Parathyroid adenoma (tissue), 2 donors: ENCODE results near the gene HSP90B1.

Experiments
- H2AFZ ChIP-seq: fragments of 300-600 bp; sonication (generic); one replicate; pipeline ENCODE4 v1.7.0; 2017; ENCODE audit warnings: antibody characterized with exemption, mild to moderate bottlenecking
- H3K27ac ChIP-seq: fragments of 300-600 bp; sonication (generic); one replicate; pipeline ENCODE4 v1.7.0; 2017
- H3K27me3 ChIP-seq: fragments of 300-600 bp; sonication (generic); one replicate; pipeline ENCODE4 v1.7.0; 2017; ENCODE audit warnings: low read length; ENCODE audit not compliant: control insufficient read depth, insufficient read depth
- H3K36me3 ChIP-seq: fragments of 300-600 bp; sonication (generic); one replicate; pipeline ENCODE4 v1.7.0; 2017; ENCODE audit warnings: low read length; ENCODE audit not compliant: control insufficient read depth, insufficient read depth
- H3K4me1 ChIP-seq: fragments of 300-600 bp; sonication (generic); one replicate; pipeline ENCODE4 v1.7.0; 2017; ENCODE audit warnings: control low read depth
- H3K4me2 ChIP-seq: fragments of 300-600 bp; sonication (generic); one replicate; pipeline ENCODE4 v1.7.0; 2017; ENCODE audit warnings: low read length
- H3K4me3 ChIP-seq: fragments of 300-600 bp; sonication (generic); one replicate; pipeline ENCODE4 v1.7.0; 2017; ENCODE audit warnings: low read depth, low read length
- H3K79me2 ChIP-seq: fragments of 300-600 bp; sonication (generic); one replicate; pipeline ENCODE4 v1.7.0; 2017; ENCODE audit warnings: control low read depth
- H3K9ac ChIP-seq: fragments of 300-600 bp; sonication (generic); one replicate; pipeline ENCODE4 v1.7.0; 2017; ENCODE audit warnings: mild to moderate bottlenecking
- H3K9me3 ChIP-seq: fragments of 300-600 bp; sonication (generic); one replicate; pipeline ENCODE4 v1.7.0; 2017; ENCODE audit warnings: low read length; ENCODE audit not compliant: control insufficient read depth
- TF ChIP-seq, protein P1 (sequence below): fragments of 300-600 bp; sonication (generic); IDR thresholded peaks from one replicate; pipeline ENCODE4 v1.7.0; 2017; ENCODE audit warnings: antibody characterized with exemption, mild to moderate bottlenecking
- donor health status: primary hyperparathyroidism.

The HSP90B1 gene

DNA sequence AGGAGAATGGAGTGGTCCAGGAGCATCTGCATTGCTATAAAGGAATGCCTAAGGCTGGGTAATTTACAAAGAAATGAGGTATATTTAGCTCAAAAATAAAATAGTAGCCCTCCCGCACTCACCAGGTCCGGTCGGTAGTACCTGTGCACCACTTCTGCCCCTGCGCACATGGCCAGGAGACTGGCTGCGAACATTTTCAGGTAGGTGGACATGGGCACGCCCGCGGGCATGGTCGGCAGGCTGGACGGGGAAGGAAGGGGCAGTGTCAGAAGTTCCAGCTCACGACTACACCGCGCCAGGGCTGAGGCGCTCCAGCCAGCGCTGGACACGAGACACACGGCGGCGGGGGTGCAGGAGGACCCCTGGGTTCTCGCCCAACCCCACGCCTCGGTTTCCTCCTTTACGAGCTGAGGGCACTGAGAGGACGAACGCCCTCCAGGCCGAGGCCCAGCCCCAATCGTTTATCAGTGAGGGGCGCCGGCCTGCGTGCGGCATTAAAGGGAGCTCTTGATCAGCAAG, 26.4 kb downstream of the HSP90B1 start:
- Histone ChIP-seq H3K4me2 (peak overlapping the region; percentile 99), H3K79me2 (peaks cover 11% of the 10 kb centered on the region), H3K9ac (peak overlapping the region; percentile 8), H3K36me3 (no peaks in the 10 kb centered on the region), H3K4me1 (peaks cover 10% of the 10 kb centered on the region), H2AFZ (peak overlapping the region; percentile 97), H3K27ac (peak overlapping the region; percentile 97), H3K9me3 (no peaks in the 10 kb centered on the region), H3K27me3 (no peaks in the 10 kb centered on the region), H3K4me3 (peak overlapping the region; percentile 78)
- TF ChIP-seq, protein P1, sequence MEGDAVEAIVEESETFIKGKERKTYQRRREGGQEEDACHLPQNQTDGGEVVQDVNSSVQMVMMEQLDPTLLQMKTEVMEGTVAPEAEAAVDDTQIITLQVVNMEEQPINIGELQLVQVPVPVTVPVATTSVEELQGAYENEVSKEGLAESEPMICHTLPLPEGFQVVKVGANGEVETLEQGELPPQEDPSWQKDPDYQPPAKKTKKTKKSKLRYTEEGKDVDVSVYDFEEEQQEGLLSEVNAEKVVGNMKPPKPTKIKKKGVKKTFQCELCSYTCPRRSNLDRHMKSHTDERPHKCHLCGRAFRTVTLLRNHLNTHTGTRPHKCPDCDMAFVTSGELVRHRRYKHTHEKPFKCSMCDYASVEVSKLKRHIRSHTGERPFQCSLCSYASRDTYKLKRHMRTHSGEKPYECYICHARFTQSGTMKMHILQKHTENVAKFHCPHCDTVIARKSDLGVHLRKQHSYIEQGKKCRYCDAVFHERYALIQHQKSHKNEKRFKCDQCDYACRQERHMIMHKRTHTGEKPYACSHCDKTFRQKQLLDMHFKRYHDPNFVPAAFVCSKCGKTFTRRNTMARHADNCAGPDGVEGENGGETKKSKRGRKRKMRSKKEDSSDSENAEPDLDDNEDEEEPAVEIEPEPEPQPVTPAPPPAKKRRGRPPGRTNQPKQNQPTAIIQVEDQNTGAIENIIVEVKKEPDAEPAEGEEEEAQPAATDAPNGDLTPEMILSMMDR, result no peak

DNA sequence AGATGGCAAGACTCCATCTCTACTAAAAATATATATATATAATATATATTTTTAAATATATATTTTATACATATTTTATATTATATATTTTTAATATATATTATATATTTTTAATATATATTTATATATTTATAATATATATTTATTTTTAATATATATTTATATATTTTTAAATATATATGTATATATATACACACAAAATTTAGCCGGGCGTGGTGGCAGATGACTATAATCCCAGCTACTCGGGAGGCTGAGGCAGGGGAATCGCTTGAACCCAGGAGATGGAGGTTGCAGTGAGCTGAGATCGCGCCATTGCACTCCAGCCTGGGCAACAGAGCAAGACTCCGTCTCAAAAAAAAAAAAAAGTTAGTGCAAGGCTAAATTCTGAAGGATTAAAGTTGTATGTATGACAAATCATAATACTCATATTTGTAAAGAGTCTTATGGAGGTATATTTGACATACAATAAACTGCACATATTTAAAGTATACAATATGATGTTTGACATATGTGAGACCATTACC, 27.7 kb downstream of the HSP90B1 start:
- H2AFZ ChIP-seq, result peak overlapping the region; percentile 97
- H3K9ac ChIP-seq, result no peak overlapping the region
- H3K79me2 ChIP-seq, result peaks cover 11% of the 10 kb centered on the region
- peak overlapping the region; percentile 99 for H3K4me2 ChIP-seq
- TF ChIP-seq, protein P1, result no peak
- no peaks in the 10 kb centered on the region for H3K9me3 ChIP-seq
- peak overlapping the region; percentile 97 for H3K27ac ChIP-seq
- H3K36me3 ChIP-seq, result no peaks in the 10 kb centered on the region
- H3K4me3 ChIP-seq, result peak overlapping the region; percentile 78
- H3K4me1 ChIP-seq, result peaks cover 10% of the 10 kb centered on the region
- H3K27me3 ChIP-seq, result no peaks in the 10 kb centered on the region

DNA sequence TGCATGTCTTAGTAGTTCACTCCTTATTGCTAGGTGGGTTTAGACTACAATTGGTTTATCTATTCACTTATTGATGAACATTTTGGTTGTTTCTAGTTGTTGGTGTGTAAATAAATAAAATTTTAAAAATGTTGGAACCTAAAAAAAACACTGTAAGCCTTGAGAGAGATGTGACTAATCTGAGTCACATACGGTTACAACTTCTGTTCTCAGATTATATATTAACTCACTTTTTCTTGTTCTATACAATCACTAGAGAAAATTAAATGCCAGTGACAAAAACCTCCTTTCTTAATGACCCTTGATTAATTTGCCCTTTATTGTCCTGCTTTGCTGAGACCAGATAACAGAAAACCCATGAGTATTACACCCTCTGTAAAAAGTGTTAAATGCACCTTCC, 28.4 kb downstream of the HSP90B1 start:
- Histone ChIP-seq H3K4me1 (peaks cover 10% of the 10 kb centered on the region), H3K4me3 (no peak overlapping the region), H3K36me3 (no peaks in the 10 kb centered on the region), H3K27me3 (no peaks in the 10 kb centered on the region), H3K9ac (no peak overlapping the region), H3K79me2 (peaks cover 11% of the 10 kb centered on the region), H3K9me3 (no peaks in the 10 kb centered on the region), H3K27ac (no peak overlapping the region), H2AFZ (no peak overlapping the region), H3K4me2 (no peak overlapping the region)
- TF ChIP-seq, protein P1, result no peak

DNA sequence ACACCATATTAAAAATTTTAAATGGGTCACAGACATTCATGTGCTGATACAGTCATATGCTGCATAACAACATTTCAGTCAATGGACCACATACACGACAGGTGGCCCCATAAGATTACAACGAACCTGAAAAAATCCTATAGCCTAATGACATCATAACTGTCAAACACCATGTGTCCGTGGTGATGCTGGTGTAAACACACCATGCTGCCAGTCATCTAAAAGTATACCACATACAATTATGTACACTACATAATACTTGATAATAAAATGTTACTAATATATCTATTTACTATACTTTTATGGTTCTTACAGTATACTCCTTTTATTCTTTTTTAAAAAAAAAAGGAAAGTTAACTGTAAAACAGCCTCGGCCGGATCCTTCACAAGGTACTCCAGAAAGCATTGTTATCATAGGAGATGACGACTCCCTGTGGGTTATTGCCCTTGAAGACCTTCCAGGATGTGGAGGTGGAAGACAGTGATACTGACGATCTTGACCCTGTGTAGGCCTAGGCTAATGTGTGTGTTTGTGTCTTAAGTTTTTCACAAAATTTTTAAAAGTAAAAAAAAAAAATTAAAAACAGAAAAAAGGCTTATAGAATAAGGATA, 30.5 kb downstream of the HSP90B1 start:
- Histone ChIP-seq H3K36me3 (no peaks in the 10 kb centered on the region), H3K9me3 (no peaks in the 10 kb centered on the region), H3K4me3 (no peak overlapping the region), H3K27me3 (no peaks in the 10 kb centered on the region), H3K4me2 (no peak overlapping the region), H3K27ac (no peak overlapping the region), H3K9ac (no peak overlapping the region), H3K79me2 (peaks cover 13% of the 10 kb centered on the region), H2AFZ (no peak overlapping the region), H3K4me1 (peaks cover 13% of the 10 kb centered on the region)
- TF ChIP-seq, protein P1, result no peak

DNA sequence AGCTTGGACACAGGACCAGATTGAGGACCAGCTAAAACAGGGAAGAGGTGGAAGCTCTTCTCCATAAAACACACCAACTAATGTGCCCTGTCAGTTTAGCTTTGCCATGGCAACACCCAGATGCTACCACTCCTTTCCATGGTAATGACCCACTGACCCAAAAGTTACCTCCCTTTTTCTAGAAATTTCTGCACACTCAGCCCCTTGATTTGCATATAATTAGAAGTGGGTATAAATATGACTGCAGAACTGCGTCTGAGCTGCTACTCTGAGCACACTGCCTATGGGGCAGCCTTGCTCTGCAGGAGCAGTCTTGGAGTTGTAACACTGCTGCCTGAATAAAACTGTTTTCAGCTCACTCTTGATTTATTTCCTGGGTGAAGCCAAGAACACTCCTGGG, 32.3 kb downstream of the HSP90B1 start:
- H3K36me3 ChIP-seq, result no peaks in the 10 kb centered on the region
- no peak overlapping the region for H3K4me2 ChIP-seq
- no peaks in the 10 kb centered on the region for H3K9me3 ChIP-seq
- peaks cover 9% of the 10 kb centered on the region for H3K79me2 ChIP-seq
- TF ChIP-seq, protein P1, result no peak
- H3K4me3 ChIP-seq, result no peak overlapping the region
- no peak overlapping the region for H3K9ac ChIP-seq
- no peak overlapping the region for H3K27ac ChIP-seq
- no peaks in the 10 kb centered on the region for H3K27me3 ChIP-seq
- H2AFZ ChIP-seq, result no peak overlapping the region
- peaks cover 5% of the 10 kb centered on the region for H3K4me1 ChIP-seq
